Keratinocyte (primary cell): ENCODE measurements around the gene LEAP2.

Experiments used
- EZH2 ChIP-seq: IDR thresholded peaks from one replicate; pipeline ENCODE4 v1.6.1; 2012; ENCODE audit warnings: inconsistent platforms, mild to moderate bottlenecking, low read length, moderate library complexity
- TF ChIP-seq, protein P1 (sequence below), 3 experiments: IDR thresholded peaks in 1 of 3; conservative IDR thresholded peaks in 1 of 3; optimal IDR thresholded peaks in 1 of 3; 2 replicates in 2 of 3; 3 replicates in 1 of 3; pipeline versions ENCODE3 to v1.5.1; 2011; ENCODE audit warnings: low read length in 3 of 3, mild to moderate bottlenecking in 3 of 3, moderate library complexity in 2 of 3, control low read depth in 1 of 3, inconsistent platforms in 1 of 3; ENCODE audit not compliant: insufficient read depth in 2 of 3; ENCODE audit errors: extremely low read depth in 1 of 3

DNA sequence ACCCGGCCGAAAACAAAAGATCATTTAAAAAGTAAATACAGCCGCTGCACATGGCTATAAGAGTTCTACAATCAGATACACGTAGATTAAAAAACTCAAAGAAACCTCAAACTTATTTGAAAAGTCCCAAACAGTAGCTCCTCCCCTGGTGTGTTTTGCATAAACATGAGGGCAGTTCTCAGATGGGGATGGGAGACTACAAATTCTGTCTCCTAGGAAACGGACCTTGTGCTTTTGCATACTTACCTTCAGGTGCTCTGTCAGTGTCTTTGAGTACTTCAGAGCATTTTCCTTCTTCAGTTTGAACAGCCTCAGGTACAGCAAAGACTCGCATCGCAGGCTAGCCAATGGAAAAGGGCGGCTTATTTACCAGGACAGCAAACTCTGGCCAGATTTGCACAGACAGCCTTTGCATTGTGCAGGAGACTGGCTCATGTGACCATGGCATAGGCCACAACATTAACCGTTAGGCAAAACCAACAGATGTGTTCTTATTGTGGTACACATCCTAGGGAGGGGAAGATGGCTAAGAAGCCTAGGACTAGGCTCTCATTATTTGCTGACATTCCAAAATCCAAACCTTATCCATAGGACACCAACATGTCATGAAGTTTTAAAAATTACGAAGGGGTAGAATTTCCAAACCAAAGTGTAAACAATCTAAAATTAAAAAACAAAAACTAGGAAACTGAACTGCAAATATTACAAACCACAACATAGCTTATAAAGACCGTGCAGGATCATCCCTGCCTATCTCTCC lies 12.8 kb downstream of the LEAP2 start:
- TF ChIP-seq, protein P1, sequence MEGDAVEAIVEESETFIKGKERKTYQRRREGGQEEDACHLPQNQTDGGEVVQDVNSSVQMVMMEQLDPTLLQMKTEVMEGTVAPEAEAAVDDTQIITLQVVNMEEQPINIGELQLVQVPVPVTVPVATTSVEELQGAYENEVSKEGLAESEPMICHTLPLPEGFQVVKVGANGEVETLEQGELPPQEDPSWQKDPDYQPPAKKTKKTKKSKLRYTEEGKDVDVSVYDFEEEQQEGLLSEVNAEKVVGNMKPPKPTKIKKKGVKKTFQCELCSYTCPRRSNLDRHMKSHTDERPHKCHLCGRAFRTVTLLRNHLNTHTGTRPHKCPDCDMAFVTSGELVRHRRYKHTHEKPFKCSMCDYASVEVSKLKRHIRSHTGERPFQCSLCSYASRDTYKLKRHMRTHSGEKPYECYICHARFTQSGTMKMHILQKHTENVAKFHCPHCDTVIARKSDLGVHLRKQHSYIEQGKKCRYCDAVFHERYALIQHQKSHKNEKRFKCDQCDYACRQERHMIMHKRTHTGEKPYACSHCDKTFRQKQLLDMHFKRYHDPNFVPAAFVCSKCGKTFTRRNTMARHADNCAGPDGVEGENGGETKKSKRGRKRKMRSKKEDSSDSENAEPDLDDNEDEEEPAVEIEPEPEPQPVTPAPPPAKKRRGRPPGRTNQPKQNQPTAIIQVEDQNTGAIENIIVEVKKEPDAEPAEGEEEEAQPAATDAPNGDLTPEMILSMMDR (optimal IDR thresholded peaks at IDR 0.05 in 1 of 3, IDR thresholded peaks at IDR 0.05 in 1 of 3, conservative IDR thresholded peaks at IDR 0.05 in 1 of 3; ENCODE audit: extremely low read depth in 1 of 3, insufficient read depth in 2 of 3, low read length in 3 of 3), result no peak
- no peak for TF ChIP-seq EZH2
